HG03571 (cell line): ENCODE measurements around the gene ZNF383.
A peak's percentile ranks its signal among the peaks of the same experiment; 100 is the strongest.
"Not testable (repeated sequence)": the region's sequence is repeated elsewhere in the genome, so short reads cannot be mapped to it uniquely, and the experiment has no call there.

Experiments used
- ATAC-seq: cut with Tn5 transposase; IDR thresholded peaks from one replicate; pipeline ENCODE4 v1.9.1; 2021; ENCODE audit not compliant: unreplicated experiment

Gene ZNF383

DNA sequence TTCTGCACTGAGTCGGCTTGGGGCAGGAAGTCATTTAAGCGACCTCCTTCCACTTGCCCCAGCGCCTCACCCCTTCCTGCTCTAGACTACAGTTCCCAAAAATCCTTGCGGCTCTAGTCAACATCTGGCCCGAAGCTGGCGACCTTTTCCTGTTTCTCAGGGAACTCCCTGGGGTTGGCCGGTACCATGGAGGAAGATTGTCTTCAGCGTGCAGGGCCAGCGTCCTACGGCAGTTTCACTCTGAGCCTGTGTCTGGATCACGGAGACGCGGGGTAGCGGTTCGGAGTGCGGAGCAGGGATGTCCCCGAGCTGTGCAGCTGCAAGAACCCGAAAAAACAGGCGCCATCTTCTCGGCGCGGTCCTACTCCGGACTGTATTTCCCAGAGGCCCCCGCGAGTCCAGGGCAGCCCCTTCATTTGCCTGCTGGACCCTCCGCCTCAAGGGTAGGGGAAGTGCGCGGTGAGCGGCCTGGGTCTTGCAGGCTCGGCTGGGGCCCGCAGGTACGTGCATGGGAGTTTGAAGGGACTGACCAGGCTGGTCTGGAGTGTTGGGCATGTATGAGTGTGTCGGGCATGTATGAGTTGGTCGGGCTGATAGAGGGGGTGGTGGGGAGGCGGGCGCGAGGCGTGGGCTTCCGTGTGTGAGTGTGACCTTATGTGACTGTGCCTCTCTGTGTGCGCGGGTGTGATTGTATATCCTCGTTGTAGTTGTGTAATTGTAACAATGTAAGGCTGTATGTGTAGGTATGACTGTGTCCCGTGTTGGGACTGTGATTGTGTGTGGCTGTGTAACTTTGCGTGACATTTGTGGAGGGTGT lies at the start of gene ZNF383:
Gene ZNF383, plus strand, starts transcription at position 440 of the 817 bp plus-strand sequence. CDS start 12,240 bp downstream, outside the sequence.
- ATAC-seq = peak; percentile 75

DNA sequence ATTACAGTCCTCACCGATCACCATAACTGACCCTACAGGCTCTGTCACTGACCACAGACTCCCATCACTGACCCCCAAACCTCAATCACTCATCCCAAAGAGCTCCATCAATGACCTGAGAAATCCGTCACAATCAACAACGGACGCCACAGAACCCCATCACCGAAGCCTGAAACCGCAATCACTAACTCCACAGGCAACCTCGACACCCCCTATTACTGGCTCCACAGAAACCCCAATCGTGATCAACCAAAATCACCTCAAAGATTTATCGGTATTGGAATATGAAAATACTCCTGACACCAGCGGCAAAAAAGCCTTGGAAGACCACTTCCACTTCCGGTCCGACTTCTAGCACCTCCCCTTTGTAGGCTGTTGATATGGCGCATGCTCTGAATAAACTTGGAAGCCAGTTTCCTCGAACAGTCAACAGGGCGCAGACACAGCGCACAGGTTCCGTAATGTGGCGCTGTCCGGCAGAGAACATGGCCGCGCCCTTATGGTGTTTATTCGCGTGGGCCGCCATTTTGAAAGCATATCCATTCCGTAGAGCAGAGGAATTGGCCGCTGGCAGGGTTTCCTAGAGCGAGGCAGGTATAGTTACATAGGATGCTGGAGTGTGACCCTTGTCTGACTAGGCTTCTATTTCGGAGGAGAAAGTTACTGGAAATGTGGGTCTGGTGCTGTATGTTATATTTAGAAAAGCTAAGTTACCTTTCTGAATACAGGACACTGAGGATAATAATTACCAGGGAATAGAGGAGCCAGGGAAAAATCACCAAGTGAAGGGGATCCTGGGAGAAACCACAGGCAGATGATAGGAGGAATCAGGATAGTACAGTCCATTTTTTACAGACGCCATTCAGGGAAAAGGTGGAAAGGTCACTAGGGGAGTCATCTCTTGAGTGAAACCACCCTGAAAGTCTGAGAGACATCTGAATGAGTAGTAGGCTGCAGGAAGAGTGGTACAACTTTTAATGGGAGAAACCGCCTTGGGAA lies 45.3 kb upstream of the ZNF383 start, which contains the start of gene ZNF585A:
Gene ZNF585A, minus strand, starts transcription at position 328 of the 999 bp plus-strand sequence. CDS start 2,785 bp downstream, outside the sequence.
- ATAC-seq = peak; percentile 94

DNA sequence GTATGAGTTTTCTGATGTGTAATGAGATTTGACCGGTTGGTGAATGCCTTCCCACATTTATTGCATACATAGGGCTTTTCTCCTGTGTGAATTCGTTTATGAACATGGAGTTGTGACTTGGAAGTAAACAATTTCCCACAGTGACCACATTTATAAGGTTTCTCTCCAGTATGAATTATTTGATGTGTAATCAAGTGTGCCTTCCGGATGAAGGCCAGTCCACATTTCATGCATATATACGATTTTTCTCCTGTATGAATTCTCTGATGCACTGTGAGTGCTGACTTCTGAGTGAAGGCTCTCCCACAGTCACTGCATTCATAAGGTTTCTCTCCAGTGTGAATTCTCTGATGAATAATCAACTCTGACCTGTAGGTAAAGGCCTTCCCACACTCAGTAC lies 31.9 kb upstream of the ZNF383 start:
- not testable (repeated sequence) for ATAC-seq

DNA sequence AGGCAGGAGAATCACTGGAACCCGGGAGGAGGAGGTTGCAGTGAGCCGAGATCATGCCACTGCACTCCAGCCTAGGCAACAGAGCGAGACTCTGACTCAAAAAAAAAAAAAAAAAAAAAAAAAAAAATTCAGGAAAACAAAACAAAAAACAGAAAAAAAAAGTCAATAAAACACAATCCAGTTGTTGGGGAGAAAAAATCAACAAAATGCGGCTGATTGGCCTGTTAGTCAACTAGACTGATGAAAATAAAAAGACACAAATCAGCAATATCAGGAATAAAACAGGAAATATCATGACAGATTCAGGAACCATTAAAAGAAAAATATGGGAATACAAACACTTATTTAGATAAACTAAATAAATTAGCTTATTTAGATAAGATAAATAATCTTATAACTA lies 22.8 kb upstream of the ZNF383 start:
- ATAC-seq = not testable (repeated sequence)

DNA sequence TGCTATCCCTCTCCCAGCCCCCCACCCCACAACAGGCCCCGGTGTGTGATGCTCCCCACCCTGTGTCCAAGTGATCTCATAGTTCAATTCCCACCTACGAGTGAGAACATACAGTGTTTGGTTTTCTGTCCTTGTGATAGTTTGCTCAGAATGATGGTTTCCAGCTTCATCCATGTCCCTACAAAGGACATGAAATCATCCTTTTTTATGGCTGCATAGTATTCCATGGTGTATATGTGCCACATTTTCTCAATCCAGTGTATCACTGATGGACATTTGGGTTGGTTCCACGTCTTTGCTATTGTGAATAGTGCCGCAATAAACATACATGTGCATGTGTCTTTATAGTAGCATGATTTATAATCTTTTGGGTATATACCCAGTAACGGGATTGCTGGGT lies 20.9 kb upstream of the ZNF383 start:
- ATAC-seq = not testable (repeated sequence)

DNA sequence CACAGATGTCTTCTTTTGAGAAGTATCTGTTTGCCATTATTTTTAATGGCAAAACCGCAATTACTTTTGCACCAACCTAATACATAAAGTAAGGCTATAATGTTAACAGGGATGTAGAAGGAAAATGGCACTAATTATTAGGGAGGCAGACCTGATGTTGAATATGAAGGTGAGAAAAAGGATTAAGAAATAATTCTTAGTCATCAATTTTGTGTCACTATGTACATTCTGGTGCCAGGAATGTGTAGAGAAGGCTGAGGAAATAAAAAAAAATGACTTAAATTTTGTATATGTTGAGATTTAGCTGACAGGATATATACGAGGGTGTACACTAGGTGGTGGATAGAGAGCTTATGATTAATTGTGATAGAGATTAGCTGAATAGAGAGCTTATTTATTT lies 20.2 kb upstream of the ZNF383 start:
- ATAC-seq = no peak

DNA sequence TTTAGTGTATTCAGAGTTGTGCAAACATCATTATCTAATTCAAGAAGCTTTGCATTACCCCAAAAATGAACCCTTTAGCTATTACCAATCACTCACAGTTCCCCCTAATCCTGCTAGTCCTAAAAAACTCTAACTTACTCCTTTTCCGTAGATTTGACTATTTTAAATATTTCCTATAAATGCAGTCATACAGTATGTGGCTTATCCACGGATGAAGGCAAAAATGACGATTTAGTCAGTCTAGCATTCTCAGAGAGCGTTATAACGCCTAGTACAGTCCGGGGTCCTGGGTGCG lies 587 bp upstream of the ZNF383 start:
- peak; percentile 5 for ATAC-seq

DNA sequence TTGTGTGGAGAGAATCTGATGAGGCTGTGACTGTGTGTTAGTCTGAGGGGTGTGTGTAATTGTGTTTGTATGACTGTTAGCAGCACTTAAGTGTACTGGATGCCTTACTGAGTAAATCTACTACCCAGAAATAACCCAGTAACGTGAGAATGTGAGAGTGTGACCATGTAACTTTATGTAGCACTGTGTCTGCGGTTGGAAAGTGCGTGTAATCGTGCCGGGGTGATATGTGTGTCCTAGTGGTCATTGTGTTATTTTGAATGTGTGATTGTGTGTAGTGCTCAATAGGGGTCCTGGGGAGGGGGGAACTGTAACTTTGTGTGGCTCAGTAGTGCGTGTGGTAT lies 550 bp downstream of the ZNF383 start:
- no peak for ATAC-seq

DNA sequence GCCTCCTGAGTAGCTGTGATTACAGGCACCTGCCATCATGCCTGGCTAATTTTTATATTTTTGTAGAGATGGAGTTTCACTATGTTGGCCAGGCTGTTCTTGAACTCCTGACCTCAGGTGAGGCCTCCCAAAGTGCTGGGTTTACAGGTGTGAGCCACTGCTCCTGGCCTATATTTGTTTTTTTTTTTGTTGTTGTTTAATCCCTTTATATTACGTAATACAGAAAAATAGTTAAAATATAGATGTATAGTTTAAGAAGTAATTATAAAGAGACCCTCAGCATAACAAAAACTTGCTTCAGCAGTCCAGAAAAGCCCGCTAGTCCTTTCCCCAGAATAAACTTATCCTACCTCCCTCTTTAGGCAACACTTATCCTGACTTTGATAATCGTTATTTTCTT lies 2.4 kb downstream of the ZNF383 start:
- ATAC-seq = no peak

DNA sequence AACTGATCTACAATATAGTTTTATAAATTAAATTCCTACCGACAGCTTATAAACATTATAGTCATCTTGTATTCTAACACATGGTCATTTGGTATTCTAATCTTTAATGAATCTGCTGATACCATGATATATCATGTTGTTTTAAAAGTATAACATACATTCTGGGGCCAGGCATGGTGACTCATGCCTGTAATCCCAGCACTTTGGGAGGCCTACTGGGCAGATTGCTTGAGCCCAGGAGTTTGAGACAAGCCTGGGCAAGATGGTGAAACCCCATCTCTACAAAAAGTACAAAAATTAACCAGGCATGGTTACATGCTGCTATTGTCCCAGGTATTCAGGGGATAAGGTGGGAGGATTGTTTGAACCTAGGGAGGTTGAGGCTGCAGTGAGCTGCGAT lies 3.1 kb downstream of the ZNF383 start:
- no peak for ATAC-seq

DNA sequence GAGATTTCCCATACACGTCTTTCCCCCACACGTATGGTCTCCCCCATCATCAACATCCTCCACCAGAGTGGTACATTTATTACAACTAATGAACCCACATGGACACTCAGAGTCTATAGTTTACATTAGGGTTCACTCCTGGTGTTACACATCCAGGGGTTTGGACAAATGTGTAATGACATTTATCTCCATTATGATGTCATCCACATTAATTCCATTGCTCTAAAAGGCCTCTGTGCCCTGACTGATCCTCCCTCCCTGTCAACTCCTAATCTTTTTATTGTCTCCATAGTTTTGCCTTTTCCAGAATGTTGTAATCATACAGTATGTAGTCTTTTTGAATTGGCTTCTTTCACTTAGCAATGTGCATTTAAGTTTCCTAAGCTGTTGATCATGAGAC lies 8.2 kb downstream of the ZNF383 start:
- ATAC-seq = no peak

DNA sequence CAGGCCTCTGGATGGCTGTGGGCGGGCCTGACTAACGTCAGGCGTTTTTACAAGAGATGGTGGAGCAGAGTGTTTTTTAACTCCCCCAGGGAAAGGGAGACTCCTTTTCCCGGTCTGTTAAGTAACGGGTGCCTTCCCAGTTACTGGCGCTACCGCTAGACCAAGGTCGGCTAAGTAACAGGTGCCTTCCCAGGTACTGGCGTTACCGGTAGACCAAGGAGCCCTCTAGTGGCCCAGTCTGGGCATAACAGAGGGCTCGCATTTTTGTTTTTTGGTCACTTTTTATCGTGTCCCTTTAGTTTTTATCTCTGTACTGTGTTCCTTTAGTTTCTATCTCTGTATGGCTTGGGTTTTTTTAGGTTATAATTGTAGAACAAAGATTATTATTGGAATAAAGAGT lies 10.0 kb downstream of the ZNF383 start:
- no peak for ATAC-seq

- no peak for ATAC-seq
These were observed 25.2 kb downstream of the ZNF383 start for GRCh38 chr19:37243206-37243632.

DNA sequence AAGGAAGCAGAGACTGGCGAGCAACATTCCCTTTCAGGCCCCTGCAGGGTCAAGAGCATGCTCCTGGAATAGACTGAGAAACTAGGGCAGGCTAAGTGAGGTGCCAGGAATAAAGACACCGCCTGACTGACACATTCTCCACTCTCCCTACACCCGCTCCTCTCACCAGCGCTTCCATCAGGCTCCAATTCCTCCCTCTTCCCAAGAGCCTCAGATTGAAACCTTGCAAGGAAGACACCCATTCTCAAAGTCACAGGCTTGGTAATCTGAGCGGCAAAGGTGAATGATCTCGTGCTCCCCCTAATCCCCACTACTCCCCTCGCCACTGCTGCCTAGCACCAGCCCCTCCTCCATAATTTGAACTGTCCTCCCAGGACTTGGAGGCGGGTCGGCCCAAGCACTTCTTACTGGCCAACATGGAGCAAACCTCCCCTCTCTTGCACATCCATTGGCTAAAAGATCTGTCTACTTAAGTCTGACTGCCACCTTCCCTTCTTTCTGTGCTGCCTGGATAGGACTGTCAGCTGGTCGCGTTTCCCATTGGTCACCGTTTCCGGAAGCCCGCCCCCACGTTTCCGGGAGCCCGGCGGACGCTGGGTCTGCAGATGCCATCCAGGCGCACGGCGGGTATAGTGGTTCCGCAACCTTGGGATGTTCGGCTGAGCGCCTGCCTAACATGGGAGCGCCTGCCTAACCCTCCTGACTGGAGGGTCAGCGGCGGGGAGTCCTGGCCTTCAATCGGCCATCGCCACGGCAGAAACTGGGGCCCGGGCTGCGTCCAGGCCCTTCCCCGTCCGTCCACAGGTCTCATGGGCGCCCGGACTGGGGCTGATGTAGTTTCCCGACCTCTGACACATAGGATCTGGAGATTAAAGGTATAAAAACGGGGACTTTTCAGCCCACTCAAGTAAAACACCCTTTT lies 33.6 kb downstream of the ZNF383 start:
- ATAC-seq = no peak

GRCh38 chr19:37263028-37263427 lies 45.0 kb downstream of the ZNF383 start:
- not testable (repeated sequence) for ATAC-seq

GRCh38 chr19:37267005-37267404 lies 49.0 kb downstream of the ZNF383 start:
- not testable (repeated sequence) for ATAC-seq

GRCh38 chr19:37267755-37268154 lies 49.7 kb downstream of the ZNF383 start:
- ATAC-seq = not testable (repeated sequence)

GRCh38 chr19:37280656-37281055 lies 62.6 kb downstream of the ZNF383 start:
- ATAC-seq = not testable (repeated sequence)

- ATAC-seq = not testable (repeated sequence)
These were observed 66.0 kb downstream of the ZNF383 start for GRCh38 chr19:37284020-37284419.

GRCh38 chr19:37289229-37289628 lies 71.2 kb downstream of the ZNF383 start:
- ATAC-seq = not testable (repeated sequence)
